Mesenchymal stem cell (in vitro differentiated cells and primary cell): ENCODE results near the gene DHRS7.

Experiments used
- DNase-seq: peaks from one replicate; pipeline ENCODE4 v3.0.0-alpha.2; 2013
- H2AFZ ChIP-seq: one replicate; pipeline ENCODE4 v1.6.1; 2013; ENCODE audit warnings: low read depth, mild to moderate bottlenecking, control low read depth, inconsistent platforms, low read length, moderate library complexity
- H2AK5ac ChIP-seq: 2 replicates; pipeline ENCODE4 v1.6.1; 2013; ENCODE audit warnings: low read length, moderate library complexity, mild to moderate bottlenecking, inconsistent platforms; ENCODE audit not compliant: severe bottlenecking
- H2BK120ac ChIP-seq: one replicate; pipeline ENCODE4 v1.6.1; 2013; ENCODE audit warnings: low read depth, mild to moderate bottlenecking, inconsistent platforms, low read length, moderate library complexity
- H2BK12ac ChIP-seq, 2 experiments: one replicate each; pipeline ENCODE4 v1.6.1; 2013; ENCODE audit warnings: inconsistent platforms in 2 of 2, low read length in 2 of 2, mild to moderate bottlenecking in 2 of 2, moderate library complexity in 2 of 2, control low read depth in 1 of 2
- H2BK15ac ChIP-seq: one replicate; pipeline ENCODE4 v1.6.1; 2013; ENCODE audit warnings: mild to moderate bottlenecking, low read depth, inconsistent platforms; ENCODE audit not compliant: poor library complexity, severe bottlenecking
- H2BK5ac ChIP-seq: 2 replicates; pipeline ENCODE4 v1.6.1; 2013; ENCODE audit warnings: low read depth, mild to moderate bottlenecking, low read length, control low read depth, inconsistent platforms; ENCODE audit not compliant: poor library complexity, severe bottlenecking
- H3K14ac ChIP-seq, 2 experiments: one replicate each; pipeline ENCODE4 v1.6.1; 2013; ENCODE audit warnings: inconsistent platforms in 2 of 2, low read length in 2 of 2, control low read depth in 1 of 2, mild to moderate bottlenecking in 1 of 2, moderate library complexity in 1 of 2
- H3K18ac ChIP-seq, 2 experiments: one replicate each; pipeline ENCODE4 v1.6.1; 2013; ENCODE audit warnings: inconsistent platforms in 2 of 2, low read length in 2 of 2, control low read depth in 1 of 2, low read depth in 1 of 2, mild to moderate bottlenecking in 1 of 2
- H3K23ac ChIP-seq, 2 experiments: one replicate each; pipeline ENCODE4 v1.6.1; 2013; ENCODE audit warnings: inconsistent platforms in 2 of 2, low read length in 2 of 2, mild to moderate bottlenecking in 2 of 2, moderate library complexity in 2 of 2, control low read depth in 1 of 2
- H3K27ac ChIP-seq: 2 replicates; pipeline ENCODE4 v1.5.1; 2013; ENCODE audit warnings: mild to moderate bottlenecking, moderate library complexity, low read length, control low read depth, inconsistent platforms; ENCODE audit not compliant: poor library complexity, severe bottlenecking
- H3K27me3 ChIP-seq, 2 experiments: 2 replicates each; pipeline versions ENCODE4 v1.6.1 to v1.7.0; 2013; ENCODE audit warnings: low read length in 2 of 2, mild to moderate bottlenecking in 2 of 2, moderate library complexity in 2 of 2, control low read depth in 1 of 2, inconsistent platforms in 1 of 2; ENCODE audit not compliant: control insufficient read depth in 1 of 2, insufficient read depth in 1 of 2
- H3K36me3 ChIP-seq, 2 experiments: 2 replicates each; pipeline versions ENCODE4 v1.6.1 to v1.7.0; 2013; ENCODE audit warnings: low read length in 2 of 2, control low read depth in 1 of 2, inconsistent platforms in 1 of 2, low read depth in 1 of 2, mild to moderate bottlenecking in 1 of 2; ENCODE audit not compliant: insufficient read depth in 2 of 2, control insufficient read depth in 1 of 2
- H3K4ac ChIP-seq, 2 experiments: one replicate each; pipeline ENCODE4 v1.6.1; 2013; ENCODE audit warnings: inconsistent platforms in 2 of 2, low read length in 2 of 2, mild to moderate bottlenecking in 2 of 2, moderate library complexity in 2 of 2, control low read depth in 1 of 2, low read depth in 1 of 2
- H3K4me1 ChIP-seq: 2 replicates; pipeline ENCODE4 v1.6.1; 2013; ENCODE audit warnings: low read depth, low read length, control low read depth; ENCODE audit not compliant: control insufficient read depth, insufficient read depth
- H3K4me2 ChIP-seq: 2 replicates; pipeline ENCODE4 v1.6.1; 2013; ENCODE audit warnings: low read length, mild to moderate bottlenecking, inconsistent platforms; ENCODE audit not compliant: poor library complexity, severe bottlenecking
- H3K4me3 ChIP-seq, 2 experiments: 2 replicates each; pipeline versions ENCODE4 v1.5.1 to v1.7.0; 2013; ENCODE audit warnings: low read length in 2 of 2, mild to moderate bottlenecking in 2 of 2, control low read depth in 1 of 2, low read depth in 1 of 2; ENCODE audit not compliant: insufficient read depth in 1 of 2
- H3K79me1 ChIP-seq: replicated peaks from 2 replicates; pipeline ENCODE4 v1.6.1; 2013; ENCODE audit warnings: mild to moderate bottlenecking, control low read depth, low read length, inconsistent platforms; ENCODE audit not compliant: poor library complexity, severe bottlenecking
- H3K9ac ChIP-seq: 2 replicates; pipeline ENCODE4 v1.7.0; 2013; ENCODE audit warnings: mild to moderate bottlenecking, low read length, moderate library complexity
- H3K9me3 ChIP-seq: 2 replicates; pipeline ENCODE4 v1.7.0; 2013; ENCODE audit warnings: mild to moderate bottlenecking, low read length; ENCODE audit not compliant: control insufficient read depth
- H4K8ac ChIP-seq: one replicate; pipeline ENCODE4 v1.6.1; 2013; ENCODE audit warnings: inconsistent platforms, mild to moderate bottlenecking, low read length, moderate library complexity
- H4K91ac ChIP-seq: one replicate; pipeline ENCODE4 v1.6.1; 2013; ENCODE audit warnings: mild to moderate bottlenecking, low read length, inconsistent platforms
- WGBS: methylation state at CpG from one replicate; pipeline ENCODE4 v1.1.7; 2013; ENCODE audit warnings: mixed read lengths; 5-methylcytosine and 5-hydroxymethylcytosine counted together

The DHRS7 gene

GRCh38 chr14:60154671-60155070, 10.5 kb downstream of the DHRS7 start:
- Histone ChIP-seq H2BK12ac (no peak overlapping the region), H2AFZ (no peak overlapping the region), H2BK120ac (no peak overlapping the region), H4K8ac (no peak overlapping the region), H3K4ac (no peak overlapping the region), H2AK5ac (no peak overlapping the region), H2BK5ac (no peak overlapping the region), H3K23ac (no peak overlapping the region), H3K79me1 (peaks cover 13% of the 10 kb centered on the region), H3K14ac (no peak overlapping the region), H3K18ac (peak overlapping the region in 1 of 2 experiments; percentile 30), H3K36me3 (peaks cover 0 to 51% of the 10 kb centered on the region in 2 experiments), H3K27ac (no peak overlapping the region), H2BK15ac (no peak overlapping the region), H3K9me3 (no peaks in the 10 kb centered on the region), H3K9ac (no peak overlapping the region), H4K91ac (no peak overlapping the region), H3K4me3 (no peak overlapping the region), H3K4me2 (no peak overlapping the region), H3K4me1 (peaks cover 1% of the 10 kb centered on the region), H3K27me3 (no peaks in the 10 kb centered on the region)
- no peak for DNase-seq
- WGBS, result 100% methylated on average over 2 of the region's 2 CpGs

DNA sequence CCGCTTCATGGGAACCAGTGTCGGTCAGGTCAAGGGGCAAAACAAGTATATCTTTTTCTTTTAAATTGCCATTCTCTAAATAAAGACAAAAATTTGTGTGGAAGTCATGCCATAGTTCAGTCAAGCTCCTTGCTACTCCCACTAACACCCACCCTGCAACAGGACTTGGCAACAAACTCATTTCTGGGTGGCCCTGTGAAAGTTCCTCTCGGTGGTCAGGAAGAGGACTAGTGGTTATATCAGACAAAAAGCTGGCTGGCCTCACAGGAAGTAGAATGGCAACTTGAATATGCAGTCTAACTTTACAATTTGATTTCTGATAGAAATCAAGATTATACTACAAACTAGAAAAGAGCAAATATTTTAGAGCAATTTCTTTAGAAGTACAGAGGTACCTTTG, 11.2 kb downstream of the DHRS7 start:
- H2AK5ac ChIP-seq, result no peak overlapping the region
- no peak overlapping the region for H3K23ac ChIP-seq
- no peak overlapping the region for H2AFZ ChIP-seq
- H2BK12ac ChIP-seq, result no peak overlapping the region
- H3K27ac ChIP-seq, result no peak overlapping the region
- no peak overlapping the region for H3K4ac ChIP-seq
- no peak overlapping the region for H3K18ac ChIP-seq
- WGBS, result no CpG with 5 or more reads among the region's 3 CpGs
- H2BK15ac ChIP-seq, result no peak overlapping the region
- H3K79me1 ChIP-seq, result peaks cover 13% of the 10 kb centered on the region
- H3K9ac ChIP-seq, result no peak overlapping the region
- H3K9me3 ChIP-seq, result no peaks in the 10 kb centered on the region
- peaks cover 1% of the 10 kb centered on the region for H3K4me1 ChIP-seq
- H4K8ac ChIP-seq, result no peak overlapping the region
- H4K91ac ChIP-seq, result no peak overlapping the region
- H3K4me2 ChIP-seq, result no peak overlapping the region
- no peaks in the 10 kb centered on the region for H3K27me3 ChIP-seq
- DNase-seq, result no peak
- no peak overlapping the region for H2BK120ac ChIP-seq
- H3K36me3 ChIP-seq, result peaks cover 0 to 58% of the 10 kb centered on the region in 2 experiments
- no peak overlapping the region for H3K4me3 ChIP-seq
- H2BK5ac ChIP-seq, result no peak overlapping the region
- H3K14ac ChIP-seq, result no peak overlapping the region

- no peak overlapping the region for H2BK15ac ChIP-seq
- H3K27ac ChIP-seq, result peak overlapping the region; percentile 53
- H3K9me3 ChIP-seq, result no peaks in the 10 kb centered on the region
- no peak overlapping the region for H2BK5ac ChIP-seq
- no peak overlapping the region for H3K14ac ChIP-seq
- peaks cover 1% of the 10 kb centered on the region for H3K4me1 ChIP-seq
- peak; percentile 95 for DNase-seq
- no peak overlapping the region for H3K23ac ChIP-seq
- H4K91ac ChIP-seq, result no peak overlapping the region
- H2BK120ac ChIP-seq, result no peak overlapping the region
- no peak overlapping the region for H3K4me3 ChIP-seq
- H3K9ac ChIP-seq, result peak overlapping the region; percentile 70
- no peak overlapping the region for H3K18ac ChIP-seq
- H3K4me2 ChIP-seq, result no peak overlapping the region
- no peaks in the 10 kb centered on the region for H3K27me3 ChIP-seq
- no peak overlapping the region for H2AK5ac ChIP-seq
- H3K79me1 ChIP-seq, result peaks cover 13% of the 10 kb centered on the region
- H3K36me3 ChIP-seq, result peaks cover 6 to 74% of the 10 kb centered on the region in 2 experiments
- no peak overlapping the region for H4K8ac ChIP-seq
- no peak overlapping the region for H2AFZ ChIP-seq
- no peak overlapping the region for H2BK12ac ChIP-seq
- H3K4ac ChIP-seq, result no peak overlapping the region
- WGBS, result 2% methylated on average over 3 of the region's 3 CpGs
Measured at GRCh38 chr14:60151715-60152114, 13.5 kb downstream of the DHRS7 start.

DNA sequence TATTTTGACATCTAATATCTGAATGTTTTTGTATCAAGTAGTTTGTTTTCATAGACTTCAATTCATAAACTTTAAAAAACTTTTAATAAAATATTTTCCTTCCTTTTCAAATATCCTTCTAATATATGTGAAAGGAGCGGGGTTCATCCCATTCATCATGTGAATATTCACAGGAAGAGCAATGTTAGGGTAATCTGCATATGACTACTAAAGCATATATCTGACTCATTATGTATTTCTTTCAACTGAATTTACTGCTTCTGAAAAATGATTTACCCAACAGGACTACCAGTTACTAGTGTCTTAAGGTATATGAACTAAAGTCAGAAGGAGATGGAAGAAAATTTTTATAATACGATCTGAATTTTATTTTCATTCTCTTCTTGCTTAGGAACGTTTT, 30.5 kb downstream of the DHRS7 start:
- H3K27me3 ChIP-seq, result no peaks in the 10 kb centered on the region
- no peak overlapping the region for H3K27ac ChIP-seq
- no peak overlapping the region for H3K4me3 ChIP-seq
- H3K18ac ChIP-seq, result no peak overlapping the region
- H2AK5ac ChIP-seq, result no peak overlapping the region
- no peak overlapping the region for H4K8ac ChIP-seq
- H3K23ac ChIP-seq, result no peak overlapping the region
- DNase-seq, result no peak
- no peak overlapping the region for H2AFZ ChIP-seq
- H2BK12ac ChIP-seq, result no peak overlapping the region
- H3K9ac ChIP-seq, result no peak overlapping the region
- H4K91ac ChIP-seq, result no peak overlapping the region
- peaks cover 8% of the 10 kb centered on the region for H3K79me1 ChIP-seq
- H3K36me3 ChIP-seq, result peaks cover 3 to 52% of the 10 kb centered on the region in 2 experiments
- H3K4ac ChIP-seq, result no peak overlapping the region
- no peaks in the 10 kb centered on the region for H3K4me1 ChIP-seq
- no peak overlapping the region for H3K14ac ChIP-seq
- no peak overlapping the region for H3K4me2 ChIP-seq
- H2BK5ac ChIP-seq, result no peak overlapping the region
- no peak overlapping the region for H2BK15ac ChIP-seq
- H2BK120ac ChIP-seq, result no peak overlapping the region
- H3K9me3 ChIP-seq, result no peaks in the 10 kb centered on the region
- no CpG with 5 or more reads among the region's 3 CpGs for WGBS
